Duodenal mucosa (tissue), 2 donors: ENCODE measurements around the gene DGKZ.

Experiments used
- H3K27ac ChIP-seq: one replicate; pipeline ENCODE4 v1.7.0; 2013; ENCODE audit warnings: low read depth, low read length
- H3K27me3 ChIP-seq, 2 donors: one replicate each; pipeline ENCODE4 v1.7.0; 2013; ENCODE audit warnings: low read length in 2 of 2, control low read depth in 1 of 2; ENCODE audit not compliant: insufficient read depth in 2 of 2, control insufficient read depth in 1 of 2
- H3K36me3 ChIP-seq, 2 donors: one replicate each; pipeline ENCODE4 v1.7.0; 2013; ENCODE audit warnings: low read length in 2 of 2, control low read depth in 1 of 2; ENCODE audit not compliant: insufficient read depth in 2 of 2, control insufficient read depth in 1 of 2
- H3K4me1 ChIP-seq, 2 donors: one replicate each; pipeline ENCODE4 v1.7.0; 2013; ENCODE audit warnings: low read length in 2 of 2, control low read depth in 1 of 2; ENCODE audit not compliant: insufficient read depth in 2 of 2, control insufficient read depth in 1 of 2
- H3K4me3 ChIP-seq, 2 donors: one replicate each; pipeline ENCODE4 v1.7.0; 2013; ENCODE audit warnings: low read length in 2 of 2, low read depth in 1 of 2
- H3K9ac ChIP-seq, 2 donors: one replicate each; pipeline ENCODE4 v1.7.0; 2013; ENCODE audit warnings: low read length in 2 of 2, low read depth in 1 of 2
- H3K9me3 ChIP-seq, 2 donors: one replicate each; pipeline ENCODE4 v1.7.0; 2013; ENCODE audit warnings: low read length in 2 of 2, control low read depth in 1 of 2; ENCODE audit not compliant: control insufficient read depth in 1 of 2

The DGKZ gene

DNA sequence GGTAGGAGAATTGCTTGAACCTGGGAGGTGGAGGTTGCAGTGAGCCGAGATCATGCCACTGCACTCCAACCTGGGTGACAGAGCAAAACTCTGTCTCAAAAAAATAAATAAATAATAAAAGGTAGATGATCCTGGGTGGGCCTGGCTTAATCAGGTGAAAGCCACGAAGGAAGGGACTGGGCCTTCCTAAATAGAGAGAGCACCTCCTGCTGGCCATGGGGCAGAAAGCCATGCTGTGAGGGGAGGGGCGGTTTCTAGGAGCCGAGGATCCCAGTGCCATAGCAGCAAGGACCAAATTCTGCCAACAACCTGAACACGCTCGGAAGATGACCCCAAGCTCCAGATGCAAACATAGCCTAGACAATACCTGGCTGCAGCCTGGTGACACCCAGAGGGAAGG lies 24.5 kb upstream of the DGKZ start:
- no peak overlapping the region for H3K27ac ChIP-seq
- peaks cover 0 to 8% of the 10 kb centered on the region in 2 donors for H3K4me1 ChIP-seq

DNA sequence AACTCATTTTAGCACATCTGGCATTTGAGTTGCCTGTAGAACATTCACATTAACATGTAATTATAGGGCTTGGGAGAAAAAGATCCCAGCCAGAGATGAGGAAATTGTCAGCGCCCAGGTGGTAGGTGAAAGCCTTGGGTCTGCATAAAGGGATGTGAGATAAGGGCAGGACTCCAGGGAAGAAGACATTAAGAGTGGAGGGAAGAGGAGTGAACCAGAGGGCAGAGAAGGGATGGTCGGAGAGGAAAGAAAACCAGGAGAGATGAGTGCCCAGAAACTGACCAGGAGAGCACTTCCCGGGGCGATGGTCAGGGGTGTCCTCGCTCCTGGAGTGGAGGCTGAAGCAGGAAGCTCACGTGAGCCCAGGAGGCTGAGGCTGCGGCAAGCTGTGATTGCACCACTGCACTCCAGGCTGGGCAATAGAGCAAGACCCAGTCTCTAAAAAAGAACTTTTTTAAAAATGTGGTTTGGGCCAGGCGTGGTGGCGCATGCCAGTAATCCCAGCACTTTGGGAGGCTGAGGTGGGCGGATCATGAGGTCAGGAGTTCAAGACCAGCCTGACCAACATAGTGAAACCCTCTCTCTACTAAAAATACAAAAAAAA lies 20.3 kb upstream of the DGKZ start:
- H3K4me3 ChIP-seq: no peak overlapping the region
- no peaks in the 10 kb centered on the region for H3K9me3 ChIP-seq
- no peak overlapping the region for H3K9ac ChIP-seq
- H3K27me3 ChIP-seq: peaks cover 19 to 21% of the 10 kb centered on the region in 2 donors
- peaks cover 0 to 4% of the 10 kb centered on the region in 2 donors for H3K4me1 ChIP-seq
- no peak overlapping the region for H3K27ac ChIP-seq
- H3K36me3 ChIP-seq: peaks cover 0 to 4% of the 10 kb centered on the region in 2 donors

More for the DNA sequence above, 24.5 kb upstream of the DGKZ start:
- Histone ChIP-seq H3K9me3 (no peaks in the 10 kb centered on the region), H3K36me3 (peaks cover 22 to 36% of the 10 kb centered on the region in 2 donors), H3K4me3 (no peak overlapping the region), H3K27me3 (no peaks in the 10 kb centered on the region), H3K9ac (no peak overlapping the region)

DNA sequence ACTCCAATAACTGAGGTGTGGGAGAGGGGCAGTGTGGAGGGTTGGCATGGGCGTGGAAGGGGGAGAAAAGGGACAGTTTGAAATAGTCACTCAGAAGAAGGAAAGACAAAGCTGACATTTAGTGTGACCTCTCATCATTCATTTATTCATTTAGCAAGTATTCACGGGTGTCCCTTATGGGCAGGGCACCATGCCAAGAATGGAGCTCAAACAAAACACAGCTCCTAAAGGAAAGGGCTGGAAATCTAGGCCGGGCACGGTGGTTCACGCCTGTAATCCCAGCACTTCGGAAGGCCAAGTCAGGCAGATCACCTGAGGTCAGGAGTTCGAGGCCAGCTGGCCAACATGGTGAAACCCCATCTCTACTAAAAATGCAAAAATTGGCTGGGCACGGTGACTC lies 19.4 kb upstream of the DGKZ start:
- Histone ChIP-seq H3K27me3 (peaks cover 28% of the 10 kb centered on the region in 2 donors), H3K4me1 (peaks cover 4 to 6% of the 10 kb centered on the region in 2 donors), H3K9me3 (no peaks in the 10 kb centered on the region), H3K36me3 (no peaks in the 10 kb centered on the region), H3K9ac (no peak overlapping the region), H3K4me3 (no peak overlapping the region), H3K27ac (no peak overlapping the region)

DNA sequence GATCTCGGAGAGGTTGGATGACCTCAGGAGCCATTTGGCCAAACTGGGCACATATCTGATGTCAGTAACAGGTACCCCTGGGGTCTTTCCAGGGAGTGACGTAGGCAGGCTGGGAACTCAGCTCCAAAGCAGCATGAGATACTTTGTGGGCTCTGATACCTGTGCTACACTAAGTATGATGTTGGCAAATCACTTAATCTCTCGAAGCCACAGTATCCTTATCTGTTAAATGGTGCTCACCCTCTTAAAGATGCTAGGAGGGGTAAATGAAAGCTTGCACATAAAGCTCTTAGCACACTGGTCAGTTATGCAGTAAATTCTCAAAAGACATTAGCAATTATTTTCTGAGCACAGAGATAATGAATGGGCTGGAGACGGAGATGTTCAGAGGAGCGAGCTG lies 17.1 kb upstream of the DGKZ start:
- no peak overlapping the region for H3K9ac ChIP-seq
- no peak overlapping the region for H3K4me3 ChIP-seq
- no peaks in the 10 kb centered on the region for H3K36me3 ChIP-seq
- H3K4me1 ChIP-seq: peaks cover 8 to 10% of the 10 kb centered on the region in 2 donors
- no peaks in the 10 kb centered on the region for H3K9me3 ChIP-seq
- H3K27ac ChIP-seq: no peak overlapping the region
- peaks cover 45 to 46% of the 10 kb centered on the region in 2 donors for H3K27me3 ChIP-seq

DNA sequence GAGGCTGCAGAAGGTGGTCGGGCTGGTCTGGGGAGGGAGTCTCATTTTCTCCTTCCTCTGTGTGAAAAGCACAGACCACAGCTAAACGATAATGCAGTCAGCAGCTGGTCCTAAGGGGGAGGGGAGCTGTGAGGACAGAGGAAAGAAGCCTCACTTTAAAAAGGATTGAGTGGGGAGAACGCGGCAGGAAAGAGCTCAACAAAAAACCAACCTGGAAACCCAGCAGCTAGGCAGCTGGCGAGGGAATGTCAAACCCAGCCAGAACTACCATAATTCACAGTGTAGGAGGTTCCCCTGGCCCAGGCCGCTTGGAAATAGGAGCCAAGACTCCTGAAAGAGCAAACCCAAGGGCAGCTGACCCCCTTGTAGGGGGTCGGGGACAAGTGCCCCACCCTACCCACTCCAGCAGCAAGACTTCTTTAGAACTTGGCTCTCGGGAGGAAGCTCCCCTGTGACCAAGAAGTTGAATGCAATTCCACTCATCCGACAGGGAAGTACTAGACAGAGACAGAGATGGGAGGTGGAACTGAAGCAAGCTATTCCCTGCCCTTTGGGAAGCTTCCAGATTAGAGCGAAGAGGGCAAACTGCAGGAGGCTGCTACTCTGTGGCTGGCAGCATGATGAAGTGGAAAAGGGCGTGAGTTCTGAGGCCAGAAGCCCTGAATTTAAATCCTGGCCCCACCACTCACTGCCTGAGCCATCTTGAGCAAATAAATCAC lies 16.5 kb upstream of the DGKZ start:
- Histone ChIP-seq H3K4me3 (no peak overlapping the region), H3K27me3 (peaks cover 45 to 46% of the 10 kb centered on the region in 2 donors), H3K9ac (no peak overlapping the region), H3K4me1 (peaks cover 8 to 10% of the 10 kb centered on the region in 2 donors), H3K36me3 (no peaks in the 10 kb centered on the region), H3K27ac (no peak overlapping the region), H3K9me3 (no peaks in the 10 kb centered on the region)

- Histone ChIP-seq H3K36me3 (no peaks in the 10 kb centered on the region), H3K4me1 (peaks cover 8 to 10% of the 10 kb centered on the region in 2 donors), H3K27ac (no peak overlapping the region), H3K9me3 (no peaks in the 10 kb centered on the region), H3K4me3 (no peak overlapping the region), H3K27me3 (peaks cover 45 to 46% of the 10 kb centered on the region in 2 donors), H3K9ac (no peak overlapping the region)
Observed at GRCh38 chr11:46331282-46331984, 15.8 kb upstream of the DGKZ start.

GRCh38 chr11:46332093-46332567 lies 15.1 kb upstream of the DGKZ start:
- H3K36me3 ChIP-seq: no peaks in the 10 kb centered on the region
- peak overlapping the region; percentile 40 to 55 for H3K4me3 ChIP-seq
- peaks cover 45 to 46% of the 10 kb centered on the region in 2 donors for H3K27me3 ChIP-seq
- H3K9ac ChIP-seq: no peak overlapping the region
- H3K27ac ChIP-seq: no peak overlapping the region
- H3K4me1 ChIP-seq: peaks cover 8 to 10% of the 10 kb centered on the region in 2 donors
- H3K9me3 ChIP-seq: no peaks in the 10 kb centered on the region

DNA sequence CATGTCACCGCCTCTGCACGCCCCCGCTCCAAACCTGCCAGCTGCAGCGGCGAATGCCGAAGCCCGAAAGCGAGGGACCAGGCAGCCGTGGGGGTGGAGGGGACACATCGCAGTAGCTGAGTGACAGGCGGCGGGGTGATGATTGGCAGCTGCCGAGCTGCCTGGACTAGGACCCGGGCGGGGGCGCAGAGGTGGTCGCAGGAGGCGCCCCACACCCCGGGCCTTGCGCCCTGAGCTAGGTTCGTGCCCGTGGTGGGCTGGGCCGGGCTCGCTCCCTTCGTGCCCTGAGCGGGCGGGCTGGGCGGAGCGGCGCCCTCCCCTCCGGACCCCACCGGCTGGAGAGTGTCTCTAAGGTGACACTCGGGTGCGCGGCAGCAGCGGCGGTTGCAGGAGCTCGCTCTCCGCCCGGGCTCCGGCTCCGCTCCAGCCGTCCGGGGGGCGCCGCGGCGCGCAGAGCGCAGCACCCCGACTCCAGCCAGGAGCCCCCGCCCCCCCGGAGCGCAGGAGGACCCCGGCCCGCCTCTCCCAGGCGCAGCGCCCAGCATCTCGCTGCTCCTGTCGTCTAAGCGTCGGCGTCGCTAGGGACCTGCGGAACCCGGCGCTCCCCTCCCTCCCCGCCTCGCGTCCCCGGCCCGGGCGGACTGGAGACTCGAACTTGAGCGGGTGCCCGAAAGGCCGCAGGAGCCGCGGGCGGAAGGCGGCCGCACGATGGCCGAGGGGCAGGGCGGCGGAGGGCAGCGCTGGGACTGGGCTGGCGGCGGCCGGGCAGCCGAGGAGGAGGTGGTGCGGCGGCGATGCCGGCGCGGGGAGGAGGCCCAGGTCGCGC lies 14.5 kb upstream of the DGKZ start:
- Histone ChIP-seq H3K9me3 (no peaks in the 10 kb centered on the region), H3K27ac (no peak overlapping the region), H3K9ac (no peak overlapping the region), H3K4me3 (peak overlapping the region; percentile 40 to 55), H3K4me1 (peaks cover 8 to 10% of the 10 kb centered on the region in 2 donors), H3K27me3 (peaks cover 45 to 46% of the 10 kb centered on the region in 2 donors), H3K36me3 (no peaks in the 10 kb centered on the region)

DNA sequence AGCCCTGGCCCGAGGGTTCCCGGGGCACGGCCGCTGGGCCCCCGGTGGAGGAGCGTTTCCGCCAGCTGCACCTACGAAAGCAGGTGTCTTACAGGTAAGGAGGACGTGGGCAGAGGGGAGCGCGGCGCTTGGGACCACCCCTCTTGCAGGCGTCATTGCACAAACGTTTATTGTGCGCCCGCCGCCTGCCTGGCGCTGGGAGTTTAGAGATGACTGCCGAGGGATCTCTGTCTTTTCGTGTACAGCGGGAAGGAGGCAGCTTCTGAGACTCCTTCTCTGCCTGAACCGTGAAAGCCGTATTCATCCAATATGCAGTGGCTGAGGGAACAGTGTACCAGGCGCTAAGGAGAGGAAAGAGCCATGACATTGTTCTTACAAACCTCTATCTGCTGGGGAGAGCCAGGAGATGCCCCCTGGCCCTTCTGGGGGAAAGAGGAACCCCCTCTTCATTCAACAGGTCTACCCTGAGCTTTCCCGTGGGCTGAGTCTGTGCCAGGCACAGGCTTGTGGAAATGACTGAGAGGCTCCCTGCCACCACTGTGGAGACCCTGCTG lies 13.8 kb upstream of the DGKZ start:
- Histone ChIP-seq H3K9me3 (no peaks in the 10 kb centered on the region), H3K4me1 (peaks cover 8 to 10% of the 10 kb centered on the region in 2 donors), H3K9ac (no peak overlapping the region), H3K4me3 (peak overlapping the region in 1 of 2 donors; percentile 55), H3K27ac (no peak overlapping the region), H3K27me3 (peaks cover 45 to 46% of the 10 kb centered on the region in 2 donors), H3K36me3 (no peaks in the 10 kb centered on the region)
